Endothelial cell of umbilical vein (primary cell): ENCODE results near the gene IPO4. TPM values are rescaled to one million over a fixed set of nuclear protein-coding genes. Genes with fewer than 3 reads are reported as not detected.

Experiments
- BruUV-seq: library from RNA; stranded (reverse); fragments of 400-500 nt; replicated peaks from 2 replicates; lab custom pipeline; 2021; lab: Mats Ljungman, UMichigan
- CTCF ChIA-PET: fragments of 300-600, 350-600 bp; sonication (Branson Sonifier 250); formaldehyde crosslinking; loops from one replicate; lab custom pipeline; 2021; ENCODE audit warnings: antibody characterized with exemption, inconsistent platforms; lab: Charles Lee
- POLR2A ChIA-PET: fragments of 300-600, 350-600 bp; sonication (Branson Sonifier 250); formaldehyde crosslinking; loops from one replicate; lab custom pipeline; 2021; ENCODE audit warnings: antibody characterized with exemption, inconsistent platforms; lab: Charles Lee
- DNase-seq: peaks from one replicate; pipeline ENCODE4 v3.0.0-alpha.2; 2011; ENCODE audit warnings: low read depth, low spot score
- FAIRE-seq: peaks from 2 replicates; lab custom pipeline; 2011; peaks lifted over from hg19 to GRCh38; lab: Jason Lieb, UNC
- H2AFZ ChIP-seq: 2 replicates; pipeline ENCODE4 v1.6.0; 2012; ENCODE audit warnings: low read depth, low read length, control low read depth, inconsistent platforms
- H3K27ac ChIP-seq: 2 replicates; pipeline ENCODE4 v1.5.1; 2011; ENCODE audit warnings: low read depth, mild to moderate bottlenecking, control low read depth, low read length, moderate library complexity; ENCODE audit not compliant: insufficient read depth
- H3K27me3 ChIP-seq, 2 experiments: 2 replicates each; pipeline versions ENCODE4 v1.6.0 to v1.6.1; 2011; ENCODE audit warnings: low read length in 2 of 2, mixed read lengths in 1 of 2; ENCODE audit not compliant: control insufficient read depth in 2 of 2, insufficient read depth in 2 of 2
- H3K36me3 ChIP-seq, 2 experiments: 2 replicates in 1 of 2; 3 replicates in 1 of 2; pipeline ENCODE4 v1.5.1; 2011; ENCODE audit warnings: low read length in 2 of 2, mild to moderate bottlenecking in 1 of 2, moderate library complexity in 1 of 2; ENCODE audit not compliant: control insufficient read depth in 2 of 2, insufficient read depth in 2 of 2; ENCODE audit errors: extremely low read depth in 1 of 2
- H3K4me1 ChIP-seq: 3 replicates; pipeline ENCODE4 v1.5.1; 2011; ENCODE audit warnings: mild to moderate bottlenecking, low read length; ENCODE audit not compliant: control insufficient read depth, insufficient read depth; ENCODE audit errors: extremely low read depth
- H3K4me2 ChIP-seq: 2 replicates; pipeline ENCODE4 v1.6.1; 2011; ENCODE audit warnings: low read length, control low read depth, mixed read lengths; ENCODE audit not compliant: insufficient read depth
- H3K4me3 ChIP-seq, 3 experiments: fragments of 200-600 bp in 1 of 3; sonication (generic), shearing (Covaris generic) in 1 of 3; replicated peaks in 1 of 3; 2 replicates each; pipeline ENCODE4 v1.5.1; 2011 to 2016; ENCODE audit warnings: control low read depth in 3 of 3, low read length in 3 of 3, mild to moderate bottlenecking in 2 of 3, inconsistent platforms in 1 of 3, low read depth in 1 of 3, moderate library complexity in 1 of 3; ENCODE audit not compliant: insufficient read depth in 1 of 3
- H3K79me2 ChIP-seq: 2 replicates; pipeline ENCODE4 v1.6.0; 2012; ENCODE audit warnings: low read length, inconsistent platforms; ENCODE audit not compliant: control insufficient read depth, insufficient read depth
- H3K9ac ChIP-seq: replicated peaks from 2 replicates; pipeline ENCODE3; 2011; ENCODE audit warnings: low read length, control low read depth; ENCODE audit not compliant: insufficient read depth; ENCODE audit errors: extremely low read depth
- H3K9me1 ChIP-seq: replicated peaks from 3 replicates; pipeline ENCODE4 v1.6.0; 2011; ENCODE audit warnings: mild to moderate bottlenecking, low read length; ENCODE audit not compliant: control insufficient read depth, insufficient read depth; ENCODE audit errors: extremely low read depth
- H3K9me3 ChIP-seq: replicated peaks from 2 replicates; pipeline ENCODE4 v1.5.1; 2012; ENCODE audit warnings: low read length, inconsistent platforms; ENCODE audit not compliant: control insufficient read depth, insufficient read depth
- H4K20me1 ChIP-seq: replicated peaks from 2 replicates; pipeline ENCODE3; 2011; ENCODE audit warnings: mild to moderate bottlenecking, low read length; ENCODE audit not compliant: control insufficient read depth, insufficient read depth; ENCODE audit errors: extremely low read depth
- CTCF ChIP-seq, 2 donors: IDR thresholded peaks; 1 replicate in 1 of 2; 2 replicates in 1 of 2; pipeline ENCODE4 v1.5.1; 2011; ENCODE audit warnings: low read length in 2 of 2, mild to moderate bottlenecking in 2 of 2, moderate library complexity in 2 of 2, control low read depth in 1 of 2, inconsistent platforms in 1 of 2, low read depth in 1 of 2; ENCODE audit not compliant: insufficient read depth in 1 of 2; ENCODE audit errors: extremely low read depth in 1 of 2
- EZH2 ChIP-seq: IDR thresholded peaks from 2 replicates; pipeline ENCODE4 v1.6.1; 2012; ENCODE audit warnings: borderline replicate concordance, low read depth, mild to moderate bottlenecking, moderate library complexity, low read length, inconsistent platforms; ENCODE audit not compliant: severe bottlenecking
- FOS ChIP-seq: IDR thresholded peaks from 2 replicates; pipeline ENCODE4 v1.6.1; 2011; ENCODE audit warnings: mild to moderate bottlenecking, low read length, moderate library complexity, borderline replicate concordance; ENCODE audit not compliant: insufficient read depth
- GATA2 ChIP-seq: IDR thresholded peaks from 2 replicates; pipeline ENCODE4 v1.7.0; 2011; ENCODE audit warnings: low read depth, mild to moderate bottlenecking, moderate library complexity, mixed read lengths, low read length; ENCODE audit not compliant: insufficient read length, insufficient read depth
- JUN ChIP-seq: IDR thresholded peaks from 2 replicates; pipeline ENCODE4 v1.6.1; 2011; ENCODE audit warnings: borderline replicate concordance, low read depth; ENCODE audit not compliant: insufficient read length, insufficient read depth
- MAX ChIP-seq: IDR thresholded peaks from 2 replicates; pipeline ENCODE4 v1.6.1; 2011; ENCODE audit not compliant: insufficient read depth, insufficient read length
- MYC ChIP-seq: IDR thresholded peaks from one replicate; pipeline ENCODE4 v1.6.1; 2011; ENCODE audit warnings: mild to moderate bottlenecking, low read depth, low read length
- POLR2A ChIP-seq: IDR thresholded peaks from 2 replicates; pipeline ENCODE4 v1.6.1; 2012; ENCODE audit warnings: low read depth, mild to moderate bottlenecking, control low read depth, low read length
- POLR2AphosphoS5 ChIP-seq: IDR thresholded peaks from 2 replicates; pipeline ENCODE4 v1.6.1; 2012; ENCODE audit warnings: low read depth, mild to moderate bottlenecking, control low read depth, low read length, moderate library complexity; ENCODE audit not compliant: insufficient read depth
- dilution Hi-C: fragments of 300-500 bp; cut with MboI; formaldehyde crosslinking; loops from one replicate; pipeline ENCODE4 v1.15.0; 2019; ENCODE audit warnings: low sequenced_read_pairs; ENCODE audit not compliant: extremely low pct_ligation_motif_present
- intact Hi-C: fragments of 100-400 bp; cut with micrococcal nuclease; formaldehyde crosslinking; loops from one replicate; pipeline ENCODE4 v1.10.0; 2022
- polyA plus RNA-seq, 4 experiments: library from polyadenylated mRNA; depleted of rRNA in 3 of 4; stranded (reverse) in 3 of 4; unstranded in 1 of 4; fragments of >200 nt; gene quantifications; 2 replicates each; pipeline versions ENCODE4 v1.2.1 to v1.2.3, GENCODE V29; 2011 to 2012; ENCODE audit warnings: missing spikeins in 1 of 4
- total RNA-seq: library from RNA; stranded (reverse); gene quantifications from 2 replicates; pipeline ENCODE4 v1.2.3, GENCODE V29; 2021

Gene IPO4
- total and polyA plus RNA-seq, 2 donors (not counting 3 experiments of a cell fraction or from before 2014, with no cell fraction given) = 24.6 to 66.5 TPM

GRCh38 chr14:24236689-24237462 is 48.3 kb upstream of the IPO4 start:
- Histone ChIP-seq H3K4me1 (peaks cover 41% of the 10 kb centered on the region), H3K4me3 (no peak overlapping the region), H4K20me1 (no peaks in the 10 kb centered on the region), H3K27ac (no peak overlapping the region), H3K36me3 (peaks cover 8 to 33% of the 10 kb centered on the region in 2 experiments), H3K9me3 (no peaks in the 10 kb centered on the region), H2AFZ (no peak overlapping the region), H3K27me3 (no peaks in the 10 kb centered on the region), H3K79me2 (peaks cover 40% of the 10 kb centered on the region), H3K9ac (no peak overlapping the region), H3K4me2 (no peak overlapping the region), H3K9me1 (no peaks in the 10 kb centered on the region)
- intact Hi-C loops = no loop called here
- no TSS peak for BruUV-seq
- CTCF ChIA-PET = interaction anchor here (3.6 to 4.2 kb wide), 2 partner anchors 21 to 60 kb away, joined by 16 to 20 read pairs; partner anchors contain the start of gene MDP1
- no peak for DNase-seq
- dilution Hi-C loops = no loop called here
- POLR2A ChIA-PET = no interaction called here
- FAIRE-seq = no peak
- no peak for TF ChIP-seq POLR2AphosphoS5

- no peak for FAIRE-seq
- TF ChIP-seq JUN (no peak), MYC (no peak), GATA2 (no peak), FOS (no peak), EZH2 (no peak), POLR2A (no peak), CTCF (IDR thresholded peaks at IDR 0.05; ENCODE audit: extremely low read depth in 1 of 2, insufficient read depth in 1 of 2, low read depth in 1 of 2, low read length in 2 of 2) (no peak), MAX (no peak), POLR2AphosphoS5 (no peak)
- H3K9ac ChIP-seq = no peak overlapping the region
- ChIA-PET POLR2A (no interaction called here), CTCF (interaction anchor here (1.4 to 4.2 kb wide), 4 partner anchors 20 to 61 kb away, joined by 8 to 20 read pairs (median 12); partner anchors contain the start of gene MDP1)
- dilution Hi-C loops (no loop called here), intact Hi-C loops (no loop called here)
- no peaks in the 10 kb centered on the region for H3K27me3 ChIP-seq
- H2AFZ ChIP-seq = no peak overlapping the region
- no peak overlapping the region for H3K4me3 ChIP-seq
- H3K4me2 ChIP-seq = no peak overlapping the region
- no peak overlapping the region for H3K27ac ChIP-seq
- peaks cover 41% of the 10 kb centered on the region for H3K79me2 ChIP-seq
- H4K20me1 ChIP-seq = no peaks in the 10 kb centered on the region
- H3K9me3 ChIP-seq = no peaks in the 10 kb centered on the region
- BruUV-seq = no TSS peak
- H3K9me1 ChIP-seq = no peaks in the 10 kb centered on the region
- no peak for DNase-seq
- H3K36me3 ChIP-seq = peaks cover 8 to 33% of the 10 kb centered on the region in 2 experiments
- H3K4me1 ChIP-seq = peaks cover 39% of the 10 kb centered on the region
Measured at GRCh38 chr14:24235804-24236688, 47.4 kb upstream of the IPO4 start.
